Upper lobe of left lung (tissue), 6 donors: ENCODE results near the gene LCE5A. TPM values are rescaled to one million over a fixed set of nuclear protein-coding genes. Genes with fewer than 3 reads are reported as not detected.

ENCODE experiments used
- ATAC-seq, 2 donors: fragments of 200-7000 bp; cut with Tn5 transposase; one replicate each; pipeline ENCODE4 v1.9.1; 2022; ENCODE audit warnings: mild to moderate bottlenecking in 2 of 2, moderate library complexity in 2 of 2; ENCODE audit not compliant: low FRiP score in 2 of 2
- DNase-seq, 2 donors: peaks; one replicate each; pipeline ENCODE4 v3.0.0-alpha.2; 2019 to 2020
- H3K27ac ChIP-seq, 4 donors: fragments of 200-600 bp; sonication (generic); one replicate each; pipeline ENCODE4 v1.5.1; 2016 to 2019
- H3K27me3 ChIP-seq, 4 donors: fragments of 200-600 bp; sonication (generic); one replicate each; pipeline ENCODE4 v1.5.1; 2017 to 2019
- H3K36me3 ChIP-seq, 4 donors: fragments of 200-600 bp; sonication (generic); one replicate each; pipeline ENCODE4 v1.5.1; 2016 to 2019
- H3K4me1 ChIP-seq, 4 donors: fragments of 200-600 bp; sonication (generic); one replicate each; pipeline ENCODE4 v1.5.1; 2018 to 2019
- H3K4me3 ChIP-seq, 4 donors: fragments of 200-600 bp; sonication (generic); one replicate each; pipeline ENCODE4 v1.5.1; 2017 to 2019; ENCODE audit warnings: mild to moderate bottlenecking in 2 of 4, moderate library complexity in 1 of 4
- H3K9me3 ChIP-seq, 4 donors: fragments of 200-600 bp; sonication (generic); one replicate each; pipeline ENCODE4 v1.5.1; 2018 to 2019
- EP300 ChIP-seq, 4 donors: sonication (generic); formaldehyde crosslinking; IDR thresholded peaks; one replicate each; pipeline ENCODE4 v1.5.1; 2017; ENCODE audit warnings: antibody characterized with exemption in 4 of 4, control low read depth in 2 of 4
- POLR2A ChIP-seq, 4 donors: fragments of 450-650 bp; IDR thresholded peaks; one replicate each; pipeline ENCODE4 v1.5.1; 2016 to 2017; ENCODE audit warnings: antibody characterized with exemption in 4 of 4, mild to moderate bottlenecking in 2 of 4
- POLR2AphosphoS5 ChIP-seq, 2 donors: sonication (generic); formaldehyde crosslinking; IDR thresholded peaks; one replicate each; pipeline ENCODE4 v1.5.1; 2017; ENCODE audit warnings: antibody characterized with exemption in 2 of 2
- WGBS, 2 donors: methylation state at CpG; one replicate each; pipeline ENCODE4 v1.1.5; 2017 to 2018; 5-methylcytosine and 5-hydroxymethylcytosine counted together
- total RNA-seq, 6 donors: library from RNA; depleted of rRNA in 4 of 6; stranded (reverse); fragments of >200 nt in 4 of 6; gene quantifications; one replicate each; pipeline versions ENCODE4 v1.1.0 to v1.2.1, GENCODE V29; 2016 to 2021
- TF ChIP-seq, protein P1 (sequence below), 6 experiments: fragments of 450-650 bp in 4 of 6; fragments of 200-600 bp in 2 of 6; sonication (generic) in 2 of 6; IDR thresholded peaks; one replicate each; pipeline ENCODE4 v1.5.1; 2016 to 2019; ENCODE audit warnings: antibody characterized with exemption in 6 of 6
- donor health status: DM: no; HTN: no; CAD: no; lungs with moderate emphysema.
- donor health status: DM: no; HTN: yes; CAD: no; lungs with severe emphysema.

LCE5A gene
- total RNA-seq, 6 donors from 2014 or later, result not detected

DNA sequence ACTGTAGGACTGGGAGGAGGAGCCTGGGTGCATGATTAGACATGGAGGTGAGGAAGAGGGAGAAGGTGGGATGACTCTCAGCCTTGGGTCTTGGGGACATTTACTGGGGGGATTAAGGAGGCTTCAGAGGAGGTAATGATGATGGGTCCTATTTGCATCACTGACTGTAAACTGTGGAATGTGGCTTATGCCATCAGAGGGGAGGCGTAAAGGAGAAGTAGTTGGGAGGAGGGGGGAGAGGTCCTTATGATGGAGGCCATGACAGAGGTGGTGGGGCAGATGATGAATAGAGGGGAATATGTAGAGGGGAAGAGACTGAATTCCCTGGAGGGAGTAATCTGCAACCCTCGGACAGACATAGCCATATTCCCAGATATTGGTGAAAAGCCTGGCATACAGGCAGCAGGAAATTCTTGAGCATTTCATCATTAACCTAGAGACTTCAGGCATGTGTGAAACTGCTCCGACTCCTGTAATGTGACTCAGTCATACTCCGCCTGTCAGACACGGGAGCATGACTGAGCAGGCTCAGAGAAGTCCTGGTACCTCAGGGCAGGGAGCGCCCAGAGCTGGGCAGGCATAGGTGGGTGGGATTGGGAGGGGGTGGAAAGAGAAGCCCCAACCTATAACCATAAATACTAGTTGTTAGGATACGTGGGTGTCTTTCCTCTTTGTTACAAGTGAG lies 8.0 kb upstream of the LCE5A start:
- Histone ChIP-seq H3K4me3 (no peak overlapping the region), H3K27ac (no peak overlapping the region), H3K4me1 (no peaks in the 10 kb centered on the region), H3K36me3 (no peaks in the 10 kb centered on the region), H3K27me3 (no peaks in the 10 kb centered on the region), H3K9me3 (no peaks in the 10 kb centered on the region)
- 72 to 80% methylated on average over 4 to 7 of the region's 7 CpGs for WGBS, 2 donors
- ATAC-seq (no peak), DNase-seq (no peak)
- TF ChIP-seq POLR2AphosphoS5 (IDR thresholded peaks at IDR 0.05), result no peak

DNA sequence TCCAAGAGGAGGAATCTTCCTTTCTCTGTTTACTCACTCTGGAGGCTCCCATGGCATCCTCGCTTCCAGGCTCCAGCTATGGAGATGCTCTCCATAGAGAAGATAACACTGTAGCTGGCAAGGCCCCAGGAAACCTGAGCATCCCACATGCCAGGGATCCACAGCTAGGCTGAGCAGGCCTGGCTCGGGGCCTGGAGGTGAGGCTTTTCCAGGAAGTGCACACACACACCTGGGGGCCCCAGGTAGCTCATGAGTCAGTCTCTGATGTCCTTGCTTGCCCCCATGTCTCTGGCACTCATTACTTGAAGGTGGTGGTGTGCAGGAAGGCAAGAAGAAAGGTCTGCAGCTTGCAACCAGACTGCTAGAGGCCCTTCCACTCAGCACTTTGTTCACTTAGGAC lies 5.5 kb upstream of the LCE5A start:
- H3K36me3 ChIP-seq, result no peaks in the 10 kb centered on the region
- no peaks in the 10 kb centered on the region for H3K27me3 ChIP-seq
- no peak for TF ChIP-seq EP300 (IDR thresholded peaks at IDR 0.05)
- TF ChIP-seq, protein P1, sequence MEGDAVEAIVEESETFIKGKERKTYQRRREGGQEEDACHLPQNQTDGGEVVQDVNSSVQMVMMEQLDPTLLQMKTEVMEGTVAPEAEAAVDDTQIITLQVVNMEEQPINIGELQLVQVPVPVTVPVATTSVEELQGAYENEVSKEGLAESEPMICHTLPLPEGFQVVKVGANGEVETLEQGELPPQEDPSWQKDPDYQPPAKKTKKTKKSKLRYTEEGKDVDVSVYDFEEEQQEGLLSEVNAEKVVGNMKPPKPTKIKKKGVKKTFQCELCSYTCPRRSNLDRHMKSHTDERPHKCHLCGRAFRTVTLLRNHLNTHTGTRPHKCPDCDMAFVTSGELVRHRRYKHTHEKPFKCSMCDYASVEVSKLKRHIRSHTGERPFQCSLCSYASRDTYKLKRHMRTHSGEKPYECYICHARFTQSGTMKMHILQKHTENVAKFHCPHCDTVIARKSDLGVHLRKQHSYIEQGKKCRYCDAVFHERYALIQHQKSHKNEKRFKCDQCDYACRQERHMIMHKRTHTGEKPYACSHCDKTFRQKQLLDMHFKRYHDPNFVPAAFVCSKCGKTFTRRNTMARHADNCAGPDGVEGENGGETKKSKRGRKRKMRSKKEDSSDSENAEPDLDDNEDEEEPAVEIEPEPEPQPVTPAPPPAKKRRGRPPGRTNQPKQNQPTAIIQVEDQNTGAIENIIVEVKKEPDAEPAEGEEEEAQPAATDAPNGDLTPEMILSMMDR (IDR thresholded peaks at IDR 0.05), result no peak
- TF ChIP-seq POLR2AphosphoS5 (IDR thresholded peaks at IDR 0.05), result no peak
- TF ChIP-seq POLR2A (IDR thresholded peaks at IDR 0.05), result no peak
- no peaks in the 10 kb centered on the region for H3K4me1 ChIP-seq
- no peak for DNase-seq
- H3K4me3 ChIP-seq, result no peak overlapping the region
- no peak for ATAC-seq
- H3K9me3 ChIP-seq, result no peaks in the 10 kb centered on the region
- no peak overlapping the region for H3K27ac ChIP-seq
- 75 to 86% methylated on average over 2 of the region's 2 CpGs for WGBS, 2 donors

DNA sequence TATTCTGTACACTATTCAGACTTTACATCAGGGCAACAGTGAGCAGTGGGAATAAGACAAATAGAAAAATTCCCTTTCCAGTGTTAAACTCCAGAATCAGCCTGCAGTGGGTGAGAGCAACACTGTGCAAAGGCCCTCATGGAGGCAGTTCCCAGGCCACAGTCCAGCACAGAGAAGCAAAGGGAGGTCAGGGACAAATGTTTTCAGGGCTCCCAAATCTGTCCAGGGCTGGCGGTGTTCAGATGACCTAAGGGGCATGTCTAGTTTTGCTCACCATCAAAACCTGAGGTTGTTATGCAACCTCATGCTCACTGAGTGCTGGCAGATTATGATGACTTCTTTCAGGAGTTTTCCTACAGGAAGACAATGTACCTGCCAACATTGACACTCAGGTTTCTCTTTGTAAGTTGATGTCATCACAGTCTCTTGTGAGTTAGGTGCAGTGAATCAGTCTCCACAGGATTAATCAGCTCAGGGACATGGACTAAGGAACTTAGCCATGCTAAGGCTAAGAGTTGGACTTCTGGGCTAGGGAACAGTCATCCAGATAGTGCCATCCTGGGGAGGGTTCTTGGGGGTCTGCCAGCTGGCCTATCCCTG lies 3.6 kb upstream of the LCE5A start:
- no peaks in the 10 kb centered on the region for H3K9me3 ChIP-seq
- no peak for ATAC-seq
- no peaks in the 10 kb centered on the region for H3K36me3 ChIP-seq
- no peaks in the 10 kb centered on the region for H3K4me1 ChIP-seq
- H3K27ac ChIP-seq, result no peak overlapping the region
- no peak for TF ChIP-seq EP300 (IDR thresholded peaks at IDR 0.05)
- TF ChIP-seq, protein P1 (IDR thresholded peaks at IDR 0.05), result no peak
- no peak for TF ChIP-seq POLR2A (IDR thresholded peaks at IDR 0.05)
- TF ChIP-seq POLR2AphosphoS5 (IDR thresholded peaks at IDR 0.05), result no peak
- 83% methylated on average over 1 of the region's 1 CpG; no CpG with 5 or more reads in 1 of the 2 donors for WGBS, 2 donors
- no peaks in the 10 kb centered on the region for H3K27me3 ChIP-seq
- DNase-seq, result no peak
- H3K4me3 ChIP-seq, result no peak overlapping the region

DNA sequence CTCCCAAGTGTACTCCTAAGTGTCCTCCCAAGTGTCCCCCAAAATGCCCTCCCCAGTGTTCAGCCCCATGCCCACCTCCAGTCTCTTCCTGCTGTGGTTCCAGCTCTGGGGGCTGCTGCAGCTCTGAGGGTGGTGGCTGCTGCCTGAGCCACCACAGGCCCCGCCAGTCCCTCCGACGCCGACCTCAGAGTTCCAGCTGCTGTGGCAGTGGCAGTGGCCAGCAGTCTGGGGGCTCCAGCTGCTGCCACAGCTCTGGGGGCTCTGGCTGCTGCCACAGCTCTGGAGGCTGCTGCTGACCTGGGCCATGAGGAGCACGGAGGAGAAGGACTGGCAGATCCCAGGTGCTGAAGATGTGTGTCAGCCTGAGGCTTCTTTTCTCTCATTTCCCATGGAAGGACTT lies 993 bp downstream of the LCE5A start:
- DNase-seq (peak in 1 of 2 donors; percentile 51), ATAC-seq (no peak)
- 92% methylated on average over 5 of the region's 5 CpGs; no CpG with 5 or more reads in 1 of the 2 donors for WGBS, 2 donors
- peaks cover 0 to 9% (median 7%) of the 10 kb centered on the region in 4 donors for H3K4me1 ChIP-seq
- no peak overlapping the region for H3K27ac ChIP-seq
- no peaks in the 10 kb centered on the region for H3K9me3 ChIP-seq
- TF ChIP-seq, protein P1 (IDR thresholded peaks at IDR 0.05), result no peak
- no peak for TF ChIP-seq EP300 (IDR thresholded peaks at IDR 0.05)
- TF ChIP-seq POLR2A (IDR thresholded peaks at IDR 0.05), result no peak
- TF ChIP-seq POLR2AphosphoS5 (IDR thresholded peaks at IDR 0.05), result no peak
- no peak overlapping the region for H3K4me3 ChIP-seq
- H3K27me3 ChIP-seq, result peaks cover 0 to 15% (median 9%) of the 10 kb centered on the region in 4 donors
- no peaks in the 10 kb centered on the region for H3K36me3 ChIP-seq

DNA sequence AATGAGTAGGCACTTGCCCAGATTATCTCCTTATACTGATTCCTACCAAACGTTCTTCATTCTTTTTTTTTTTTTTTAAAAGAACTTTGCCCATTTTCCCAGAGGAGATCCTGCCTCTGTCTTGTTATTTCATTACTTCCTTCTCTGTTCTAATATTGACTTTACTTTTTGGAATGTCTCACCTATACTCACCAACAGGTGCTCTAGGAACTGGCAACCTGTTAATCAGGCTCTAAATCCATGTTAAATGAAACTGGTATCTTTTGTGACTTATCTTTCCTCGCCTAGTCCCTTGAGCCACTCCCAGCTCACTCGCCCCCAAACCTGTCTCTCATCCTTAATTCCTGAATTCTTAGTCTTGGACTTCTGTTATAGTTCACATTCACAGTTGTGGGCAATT lies 2.5 kb downstream of the LCE5A start:
- Histone ChIP-seq H3K27ac (no peak overlapping the region), H3K9me3 (no peaks in the 10 kb centered on the region), H3K4me1 (peaks cover 0 to 9% (median 7%) of the 10 kb centered on the region in 4 donors), H3K4me3 (no peak overlapping the region), H3K27me3 (peaks cover 0 to 15% (median 9%) of the 10 kb centered on the region in 4 donors), H3K36me3 (no peaks in the 10 kb centered on the region)
- DNase-seq, result no peak
- no peak for TF ChIP-seq EP300 (IDR thresholded peaks at IDR 0.05)
- TF ChIP-seq POLR2A (IDR thresholded peaks at IDR 0.05), result no peak
- TF ChIP-seq POLR2AphosphoS5 (IDR thresholded peaks at IDR 0.05), result no peak
- TF ChIP-seq, protein P1 (IDR thresholded peaks at IDR 0.05), result no peak
- no peak for ATAC-seq
- 50 to 57% methylated on average over 3 of the region's 3 CpGs for WGBS, 2 donors
